IMR-90 (cell line): ENCODE measurements around the gene FAM186B. TPM values are rescaled to one million over a fixed set of nuclear protein-coding genes. Genes with fewer than 3 reads are reported as not detected.

Source experiments
- ATAC-seq: fragments of 200-7000 bp; cut with Tn5 transposase; 2 replicates; pipeline ENCODE4 v1.9.1; 2020; ENCODE audit warnings: low read depth, mild to moderate bottlenecking, moderate library complexity
- BruUV-seq: library from RNA; stranded (reverse); fragments of 400-500 nt; replicated peaks from 2 replicates; lab custom pipeline; 2021; lab: Mats Ljungman, UMichigan
- CTCF ChIA-PET: fragments of 300-600 bp; formaldehyde crosslinking; extraction: SDS; loops from one replicate; lab custom pipeline; 2021; ENCODE audit warnings: antibody characterized with exemption; lab: Yijun Ruan, JAX
- POLR2A ChIA-PET: fragments of 300-600 bp; sonication (Branson Sonifier 250); formaldehyde crosslinking; loops from one replicate; lab custom pipeline; 2022; ENCODE audit warnings: antibody characterized with exemption; ENCODE audit not compliant: unreplicated experiment; lab: Charles Lee
- DNase-seq: peaks from one replicate; pipeline ENCODE4 v3.0.0; 2013
- H2AFZ ChIP-seq: replicated peaks from 2 replicates; pipeline ENCODE3; 2013; ENCODE audit warnings: low read length, mild to moderate bottlenecking; ENCODE audit not compliant: poor library complexity
- H2AK5ac ChIP-seq: 2 replicates; pipeline ENCODE4 v1.6.1; 2013; ENCODE audit warnings: low read depth, low read length, inconsistent platforms
- H2AK9ac ChIP-seq: replicated peaks from 2 replicates; pipeline ENCODE3; 2013; ENCODE audit warnings: mild to moderate bottlenecking, low read depth, low read length, moderate library complexity; ENCODE audit not compliant: poor library complexity
- H2BK120ac ChIP-seq: 2 replicates; pipeline ENCODE4 v1.6.1; 2013; ENCODE audit warnings: low read depth, low read length, inconsistent platforms
- H2BK15ac ChIP-seq: 3 replicates; pipeline ENCODE4 v1.6.1; 2013; ENCODE audit warnings: low read depth, low read length, inconsistent platforms
- H2BK20ac ChIP-seq: 2 replicates; pipeline ENCODE4 v1.6.1; 2013; ENCODE audit warnings: low read depth, mild to moderate bottlenecking, inconsistent platforms, low read length, moderate library complexity
- H2BK5ac ChIP-seq: 2 replicates; pipeline ENCODE4 v1.6.1; 2013; ENCODE audit warnings: mild to moderate bottlenecking, low read depth, low read length, inconsistent platforms; ENCODE audit not compliant: poor library complexity, severe bottlenecking
- H3K14ac ChIP-seq: replicated peaks from 2 replicates; pipeline ENCODE4 v1.6.1; 2013; ENCODE audit warnings: low read depth, low read length, inconsistent platforms
- H3K18ac ChIP-seq: 2 replicates; pipeline ENCODE4 v1.6.1; 2013; ENCODE audit warnings: low read depth, low read length, control low read depth
- H3K23ac ChIP-seq: 2 replicates; pipeline ENCODE4 v1.6.1; 2013; ENCODE audit warnings: low read depth, low read length, inconsistent platforms
- H3K27ac ChIP-seq: 2 replicates; pipeline ENCODE4 v1.5.1; 2013; ENCODE audit warnings: mild to moderate bottlenecking, control low read depth, low read length; ENCODE audit not compliant: insufficient read depth
- H3K27me3 ChIP-seq: 2 replicates; pipeline ENCODE4 v1.6.1; 2013; ENCODE audit warnings: low read length; ENCODE audit not compliant: control insufficient read depth, insufficient read depth
- H3K36me3 ChIP-seq: 2 replicates; pipeline ENCODE4 v1.6.1; 2013; ENCODE audit warnings: low read length, mixed read lengths; ENCODE audit not compliant: control insufficient read depth, insufficient read depth
- H3K4ac ChIP-seq: 2 replicates; pipeline ENCODE4 v1.6.1; 2013; ENCODE audit warnings: low read depth, low read length, inconsistent platforms
- H3K4me1 ChIP-seq: 2 replicates; pipeline ENCODE4 v1.6.1; 2013; ENCODE audit warnings: low read length, mixed read lengths; ENCODE audit not compliant: control insufficient read depth, insufficient read depth
- H3K4me2 ChIP-seq: 2 replicates; pipeline ENCODE4 v1.6.1; 2013; ENCODE audit warnings: low read depth, mild to moderate bottlenecking, control low read depth, low read length, moderate library complexity
- H3K4me3 ChIP-seq: 2 replicates; pipeline ENCODE4 v1.5.1; 2013; ENCODE audit warnings: low read depth, mild to moderate bottlenecking, control low read depth, low read length, moderate library complexity; ENCODE audit not compliant: insufficient read depth
- H3K56ac ChIP-seq: 2 replicates; pipeline ENCODE4 v1.6.1; 2013; ENCODE audit warnings: low read length, inconsistent platforms; ENCODE audit not compliant: insufficient read depth; ENCODE audit errors: extremely low read depth
- H3K79me1 ChIP-seq, 2 experiments: 2 replicates each; pipeline ENCODE4 v1.6.1; 2013; ENCODE audit warnings: low read length in 2 of 2, inconsistent platforms in 1 of 2, low read depth in 1 of 2
- H3K9ac ChIP-seq: 2 replicates; pipeline ENCODE4 v1.6.1; 2013; ENCODE audit warnings: low read depth, low read length, control low read depth
- H3K9me1 ChIP-seq: 2 replicates; pipeline ENCODE4 v1.6.1; 2013; ENCODE audit warnings: low read length, inconsistent platforms; ENCODE audit not compliant: insufficient read depth
- H3K9me3 ChIP-seq: 2 replicates; pipeline ENCODE4 v1.6.1; 2013; ENCODE audit warnings: low read length; ENCODE audit not compliant: control insufficient read depth, insufficient read depth
- H4K20me1 ChIP-seq: 2 replicates; pipeline ENCODE4 v1.6.1; 2013; ENCODE audit warnings: low read length, inconsistent platforms; ENCODE audit not compliant: insufficient read depth
- H4K5ac ChIP-seq: 2 replicates; pipeline ENCODE4 v1.6.1; 2013; ENCODE audit warnings: mild to moderate bottlenecking, low read depth, low read length, control low read depth
- H4K8ac ChIP-seq, 2 experiments: 2 replicates each; pipeline ENCODE4 v1.6.1; 2013; ENCODE audit warnings: low read depth in 2 of 2, low read length in 2 of 2, control low read depth in 1 of 2, inconsistent platforms in 1 of 2
- H4K91ac ChIP-seq: 2 replicates; pipeline ENCODE4 v1.6.1; 2013; ENCODE audit warnings: low read depth, low read length, inconsistent platforms; ENCODE audit not compliant: insufficient read depth
- BHLHE40 ChIP-seq: fragments of 150-350 bp; IDR thresholded peaks from 2 replicates; pipeline ENCODE4 v1.6.1; 2016; ENCODE audit warnings: mild to moderate bottlenecking, low read depth, low read length
- FOS ChIP-seq: fragments of 150-350 bp; IDR thresholded peaks from 2 replicates; pipeline ENCODE4 v1.6.1; 2016; ENCODE audit warnings: low read depth, low read length
- MAFK ChIP-seq: IDR thresholded peaks from 2 replicates; pipeline ENCODE4 v1.6.1; 2012; ENCODE audit warnings: low read depth, low read length, improper control_type of control experiment
- MAZ ChIP-seq: IDR thresholded peaks from 2 replicates; pipeline ENCODE4 v1.6.1; 2012; ENCODE audit warnings: low read depth, mild to moderate bottlenecking, low read length, improper control_type of control experiment, moderate library complexity, borderline replicate concordance
- MXI1 ChIP-seq: IDR thresholded peaks from 2 replicates; pipeline ENCODE4 v1.6.1; 2012; ENCODE audit warnings: low read depth, mild to moderate bottlenecking, low read length, moderate library complexity, borderline replicate concordance
- NFE2L2 ChIP-seq: fragments of 150-350 bp; IDR thresholded peaks from 2 replicates; pipeline ENCODE4 v1.6.1; 2016; ENCODE audit warnings: low read depth, mild to moderate bottlenecking, low read length
- POLR2A ChIP-seq: IDR thresholded peaks from 2 replicates; pipeline ENCODE4 v1.6.1; 2012; ENCODE audit warnings: mild to moderate bottlenecking, low read depth, low read length
- RCOR1 ChIP-seq: IDR thresholded peaks from 2 replicates; pipeline ENCODE4 v1.6.1; 2012; ENCODE audit warnings: mild to moderate bottlenecking, low read length, improper control_type of control experiment; ENCODE audit not compliant: insufficient replicate concordance
- RFX5 ChIP-seq: IDR thresholded peaks from 2 replicates; pipeline ENCODE4 v1.8.0; 2012; ENCODE audit warnings: low read depth, mild to moderate bottlenecking, low read length, moderate library complexity
- SMC3 ChIP-seq: fragments of 150-350 bp; IDR thresholded peaks from 2 replicates; pipeline ENCODE4 v1.6.1; 2016; ENCODE audit warnings: low read depth, mild to moderate bottlenecking, antibody characterized with exemption, low read length, moderate library complexity
- USF2 ChIP-seq: fragments of 150-350 bp; IDR thresholded peaks from 2 replicates; pipeline ENCODE4 v1.6.1; 2017; ENCODE audit warnings: mild to moderate bottlenecking, antibody characterized with exemption, low read length, low read depth
- WGBS, 2 experiments: methylation state at CpG; one replicate each; pipeline versions ENCODE4 v1.1.5 to v1.1.7; 2013; ENCODE audit warnings: missing lambda C conversion rate in 2 of 2; ENCODE audit not compliant: insufficient read length in 1 of 2; ENCODE audit errors: extremely low coverage in 2 of 2; 5-methylcytosine and 5-hydroxymethylcytosine counted together
- dilution Hi-C: fragments of 300-500 bp; cut with HindIII; formaldehyde crosslinking; loops from one replicate; pipeline ENCODE4 v1.14.3; 2018; ENCODE audit warnings: low sequenced_read_pairs; ENCODE audit not compliant: unreplicated experiment
- in situ Hi-C: fragments of 300-500 bp; cut with MboI; formaldehyde crosslinking; loops from 3 replicates; pipeline ENCODE4 v1.14.3; 2019; ENCODE audit warnings: low sequenced_read_pairs, inconsistent platforms, mixed read lengths
- intact Hi-C: fragments of 100-400 bp; cut with micrococcal nuclease; formaldehyde crosslinking; loops from 2 replicates; pipeline ENCODE4 v1.10.0; 2022
- polyA plus RNA-seq, 3 experiments: library from polyadenylated mRNA; depleted of rRNA; stranded (reverse); fragments of >200 nt; gene quantifications; 2 replicates each; pipeline ENCODE4 v1.2.3, GENCODE V29; 2012; ENCODE audit warnings: low replicate concordance in 1 of 3
- total RNA-seq: library from RNA; depleted of rRNA; stranded (reverse); fragments of >200 nt; gene quantifications from 2 replicates; pipeline ENCODE4 v1.2.3, GENCODE V29; 2012

FAM186B gene
- total and polyA plus RNA-seq, 2 of the 4 experiments (the other 2 are of a cell fraction): 0.10 to 0.18 TPM

GRCh38 chr12:49549735-49550692, 55.4 kb downstream of the FAM186B start:
- H4K20me1 ChIP-seq: no peaks in the 10 kb centered on the region
- in situ Hi-C loops: no loop called here
- H3K9me3 ChIP-seq: no peaks in the 10 kb centered on the region
- H3K79me1 ChIP-seq: no peaks in the 10 kb centered on the region
- H3K18ac ChIP-seq: no peak overlapping the region
- H2AK5ac ChIP-seq: no peak overlapping the region
- intact Hi-C loops: no loop called here
- H3K4me2 ChIP-seq: no peak overlapping the region
- peaks cover 3% of the 10 kb centered on the region; the same call in 1 of the 2 replicates for H3K4me1 ChIP-seq
- no peak overlapping the region for H4K91ac ChIP-seq
- no peak overlapping the region for H3K14ac ChIP-seq
- no peak overlapping the region for H2BK5ac ChIP-seq
- no peak overlapping the region for H3K23ac ChIP-seq
- H3K9ac ChIP-seq: no peak overlapping the region
- peak overlapping the region; percentile 50 for H2AK9ac ChIP-seq
- H2BK20ac ChIP-seq: no peak overlapping the region
- no peak overlapping the region for H3K4me3 ChIP-seq
- DNase-seq (no peak), ATAC-seq (no peak)
- H2AFZ ChIP-seq: peak overlapping the region; percentile 44
- no peak overlapping the region for H3K27ac ChIP-seq
- no peak overlapping the region for H2BK120ac ChIP-seq
- H3K9me1 ChIP-seq: no peaks in the 10 kb centered on the region
- no peak overlapping the region for H3K4ac ChIP-seq
- no peak overlapping the region for H2BK15ac ChIP-seq
- no peaks in the 10 kb centered on the region for H3K36me3 ChIP-seq
- H4K8ac ChIP-seq: no peak overlapping the region
- H3K56ac ChIP-seq: no peak overlapping the region
- ChIA-PET CTCF (interaction anchor here (0.6 to 0.7 kb wide), 2 partner anchors 17 to 58 kb away, joined by 3 to 5 read pairs; no protein-coding TSS in a partner anchor), POLR2A (no interaction called here)
- TF ChIP-seq MAZ (no peak), SMC3 (no peak), MAFK (no peak), MXI1 (no peak), NFE2L2 (no peak), RFX5 (no peak), BHLHE40 (no peak), FOS (no peak), POLR2A (no peak), USF2 (no peak), RCOR1 (no peak)
- dilution Hi-C loops: no loop called here
- no peak overlapping the region for H4K5ac ChIP-seq
- no TSS peak for BruUV-seq
- peaks cover 69% of the 10 kb centered on the region for H3K27me3 ChIP-seq
- 83% methylated on average over 8 of the region's 28 CpGs; no CpG with 5 or more reads in 1 of the 2 experiments for WGBS, 2 experiments
